K562 (cell line): ENCODE results near the gene MPDZ.

Experiments used
- CTCF ChIP-seq, 3 experiments: IDR thresholded peaks in 2 of 3; conservative IDR thresholded peaks in 1 of 3; 2 replicates each; pipeline ENCODE4 v1.5.1; 2011 to 2012; ENCODE audit warnings: low read length in 3 of 3, mild to moderate bottlenecking in 3 of 3, control low read depth in 2 of 3, improper control_type of control experiment in 1 of 3, inconsistent platforms in 1 of 3, low read depth in 1 of 3, mixed read lengths in 1 of 3, moderate library complexity in 1 of 3; ENCODE audit not compliant: insufficient read depth in 2 of 3
- EP300 ChIP-seq: IDR thresholded peaks from 2 replicates; pipeline ENCODE4 v1.6.1; 2012; ENCODE audit warnings: low read length, improper control_type of control experiment
- FOXM1 ChIP-seq, 2 experiments: fragments of 450-650 bp in 1 of 2; sonication (generic) in 1 of 2; formaldehyde crosslinking in 1 of 2; IDR thresholded peaks; 2 replicates each; pipeline versions ENCODE4 v1.6.1 to v1.9.0; 2017 to 2022; ENCODE audit warnings: low read depth in 2 of 2, mild to moderate bottlenecking in 2 of 2, missing genetic modification reagents in 1 of 2, moderate library complexity in 1 of 2
- HNRNPH1 ChIP-seq: fragments of 200-400 bp; formaldehyde crosslinking; optimal IDR thresholded peaks from 2 replicates; pipeline ENCODE3; 2017; ENCODE audit warnings: low read depth, mild to moderate bottlenecking, low read length, moderate library complexity
- L3MBTL2 ChIP-seq: fragments of 450-650 bp; IDR thresholded peaks from 2 replicates; pipeline ENCODE4 v1.6.1; 2016; ENCODE audit warnings: mild to moderate bottlenecking, moderate library complexity
- NCOR1 ChIP-seq: fragments of 450-650 bp; IDR thresholded peaks from 2 replicates; pipeline ENCODE4 v1.6.1; 2016; ENCODE audit warnings: mild to moderate bottlenecking, moderate library complexity
- NR4A1 ChIP-seq, 2 experiments: fragments of 250-450 bp in 1 of 2; fragments of 450-650 bp in 1 of 2; sonication (Bioruptor Pico) in 1 of 2; IDR thresholded peaks; 2 replicates each; pipeline versions ENCODE4 v1.4.0 to v1.6.1; 2016 to 2020; ENCODE audit warnings: mild to moderate bottlenecking in 2 of 2, missing compliant biosample characterization in 1 of 2, missing genetic modification characterization in 1 of 2, moderate library complexity in 1 of 2
- THAP12 ChIP-seq: fragments of 250-450 bp; sonication (Bioruptor Pico); IDR thresholded peaks from 2 replicates; pipeline ENCODE4 v1.9.0; 2021; ENCODE audit warnings: mild to moderate bottlenecking, inconsistent platforms
- TOE1 ChIP-seq, 2 experiments: fragments of 450-650 bp in 1 of 2; sonication (generic) in 1 of 2; formaldehyde crosslinking in 1 of 2; IDR thresholded peaks; 2 replicates each; pipeline versions ENCODE4 v1.7.1 to v1.8.0; 2016 to 2022; ENCODE audit warnings: borderline replicate concordance in 2 of 2, mild to moderate bottlenecking in 2 of 2, antibody characterized with exemption in 1 of 2, inconsistent platforms in 1 of 2, low read depth in 1 of 2, missing genetic modification reagents in 1 of 2, moderate library complexity in 1 of 2
- ZNF232 ChIP-seq: sonication (generic); formaldehyde crosslinking; IDR thresholded peaks from 2 replicates; pipeline ENCODE4 v1.8.0; 2022; ENCODE audit warnings: mild to moderate bottlenecking, missing genetic modification reagents
- ZNF274 ChIP-seq: IDR thresholded peaks from 2 replicates; pipeline ENCODE4 v1.6.1; 2011; ENCODE audit warnings: low read depth, mild to moderate bottlenecking, low read length, moderate library complexity, borderline replicate concordance
- TF ChIP-seq, protein P1 (sequence below): fragments of 250-450 bp; sonication (Bioruptor Pico); IDR thresholded peaks from 2 replicates; pipeline ENCODE4 v1.4.0; 2020; ENCODE audit warnings: mild to moderate bottlenecking, moderate library complexity

DNA sequence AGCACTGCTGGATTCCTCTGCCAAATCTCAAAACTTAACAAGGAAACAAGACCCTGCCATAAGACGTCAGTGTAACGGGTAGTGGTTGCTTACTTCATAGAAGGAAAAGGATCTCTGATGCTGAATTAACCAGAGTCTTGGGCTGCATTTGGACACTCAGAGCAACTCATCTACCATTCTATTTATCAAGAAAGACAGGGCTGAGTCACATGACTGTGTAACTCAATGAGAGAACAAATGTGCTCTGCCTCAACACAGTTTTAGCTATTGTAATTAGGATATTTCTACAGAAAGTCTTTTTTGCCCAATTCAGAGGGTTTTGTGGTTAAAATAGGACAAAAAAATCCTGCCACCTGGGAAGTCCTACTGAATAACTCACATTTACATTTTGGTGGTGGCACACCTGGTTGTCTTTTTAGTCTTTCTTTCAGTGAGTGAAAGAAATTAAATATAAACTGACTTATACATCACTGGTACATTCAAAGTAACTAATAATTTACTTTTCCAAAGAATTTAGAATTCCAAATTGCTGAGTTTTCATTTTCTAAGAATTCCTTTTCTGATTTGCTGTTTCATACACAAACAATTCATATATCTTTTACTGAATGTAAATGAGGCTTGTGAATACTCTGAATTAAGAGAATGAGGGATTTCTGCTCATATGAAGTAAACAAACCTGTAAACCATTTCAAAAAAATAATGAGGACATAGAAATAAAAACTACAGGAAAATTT lies 104.4 kb downstream of the MPDZ start:
- no peak for TF ChIP-seq L3MBTL2
- no peak for TF ChIP-seq CTCF (IDR thresholded peaks at IDR 0.05 in 2 of 3, conservative IDR thresholded peaks at IDR 0.05 in 1 of 3; ENCODE audit: insufficient read depth in 2 of 3, low read depth in 1 of 3, low read length in 3 of 3)
- no peak for TF ChIP-seq NR4A1 (CRISPR knock-in tag; IDR thresholded peaks at IDR 0.05)
- TF ChIP-seq NR4A1 (tag; IDR thresholded peaks at IDR 0.05), result no peak
- TF ChIP-seq ZNF232 (CRISPR knock-in tag), result no peak
- no peak for TF ChIP-seq THAP12 (CRISPR knock-in tag)
- TF ChIP-seq, protein P1, sequence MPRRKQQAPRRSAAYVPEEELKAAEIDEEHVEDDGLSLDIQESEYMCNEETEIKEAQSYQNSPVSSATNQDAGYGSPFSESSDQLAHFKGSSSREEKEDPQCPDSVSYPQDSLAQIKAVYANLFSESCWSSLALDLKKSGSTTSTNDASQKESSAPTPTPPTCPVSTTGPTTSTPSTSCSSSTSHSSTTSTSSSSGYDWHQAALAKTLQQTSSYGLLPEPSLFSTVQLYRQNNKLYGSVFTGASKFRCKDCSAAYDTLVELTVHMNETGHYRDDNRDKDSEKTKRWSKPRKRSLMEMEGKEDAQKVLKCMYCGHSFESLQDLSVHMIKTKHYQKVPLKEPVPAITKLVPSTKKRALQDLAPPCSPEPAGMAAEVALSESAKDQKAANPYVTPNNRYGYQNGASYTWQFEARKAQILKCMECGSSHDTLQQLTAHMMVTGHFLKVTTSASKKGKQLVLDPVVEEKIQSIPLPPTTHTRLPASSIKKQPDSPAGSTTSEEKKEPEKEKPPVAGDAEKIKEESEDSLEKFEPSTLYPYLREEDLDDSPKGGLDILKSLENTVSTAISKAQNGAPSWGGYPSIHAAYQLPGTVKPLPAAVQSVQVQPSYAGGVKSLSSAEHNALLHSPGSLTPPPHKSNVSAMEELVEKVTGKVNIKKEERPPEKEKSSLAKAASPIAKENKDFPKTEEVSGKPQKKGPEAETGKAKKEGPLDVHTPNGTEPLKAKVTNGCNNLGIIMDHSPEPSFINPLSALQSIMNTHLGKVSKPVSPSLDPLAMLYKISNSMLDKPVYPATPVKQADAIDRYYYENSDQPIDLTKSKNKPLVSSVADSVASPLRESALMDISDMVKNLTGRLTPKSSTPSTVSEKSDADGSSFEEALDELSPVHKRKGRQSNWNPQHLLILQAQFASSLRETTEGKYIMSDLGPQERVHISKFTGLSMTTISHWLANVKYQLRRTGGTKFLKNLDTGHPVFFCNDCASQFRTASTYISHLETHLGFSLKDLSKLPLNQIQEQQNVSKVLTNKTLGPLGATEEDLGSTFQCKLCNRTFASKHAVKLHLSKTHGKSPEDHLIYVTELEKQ (CRISPR knock-in tag), result no peak
- TF ChIP-seq TOE1 (IDR thresholded peaks at IDR 0.05; ENCODE audit: borderline replicate concordance), result no peak
- no peak for TF ChIP-seq TOE1 (CRISPR knock-in tag; IDR thresholded peaks at IDR 0.05; ENCODE audit: borderline replicate concordance, low read depth)
- TF ChIP-seq HNRNPH1, result no peak
- no peak for TF ChIP-seq NCOR1
- no peak for TF ChIP-seq FOXM1 (IDR thresholded peaks at IDR 0.05; ENCODE audit: low read depth)
- no peak for TF ChIP-seq FOXM1 (CRISPR knock-in tag; IDR thresholded peaks at IDR 0.05; ENCODE audit: low read depth)
- no peak for TF ChIP-seq EP300
- TF ChIP-seq ZNF274, result no peak
